ENCODE results near the gene PACRG.

PACRG gene

DNA sequence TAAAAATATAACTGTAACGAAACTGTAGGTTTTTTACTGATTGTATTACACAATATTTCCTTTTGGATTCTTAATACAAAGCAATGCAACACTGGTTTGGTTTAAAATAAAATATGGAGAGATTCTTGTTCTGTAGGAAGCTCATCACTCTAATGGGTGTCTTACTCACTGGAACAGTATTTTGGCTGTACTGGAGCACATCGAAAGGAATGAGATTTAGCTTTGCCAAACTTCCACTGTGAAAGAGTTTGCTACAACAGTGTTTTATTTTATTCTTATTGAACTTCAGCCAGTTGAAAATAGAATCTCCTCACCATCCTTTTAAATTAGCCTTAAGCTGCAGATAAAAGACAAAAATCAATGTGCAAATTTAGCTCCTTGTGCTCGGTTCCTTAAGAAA lies 456.0 kb downstream of the PACRG start:
- no peak for DNase-seq (ENCODE audit: low spot score)
- Histone ChIP-seq H3K4me3 (no peak overlapping the region), H3K27ac (no peak overlapping the region)
- TF ChIP-seq, protein P1, sequence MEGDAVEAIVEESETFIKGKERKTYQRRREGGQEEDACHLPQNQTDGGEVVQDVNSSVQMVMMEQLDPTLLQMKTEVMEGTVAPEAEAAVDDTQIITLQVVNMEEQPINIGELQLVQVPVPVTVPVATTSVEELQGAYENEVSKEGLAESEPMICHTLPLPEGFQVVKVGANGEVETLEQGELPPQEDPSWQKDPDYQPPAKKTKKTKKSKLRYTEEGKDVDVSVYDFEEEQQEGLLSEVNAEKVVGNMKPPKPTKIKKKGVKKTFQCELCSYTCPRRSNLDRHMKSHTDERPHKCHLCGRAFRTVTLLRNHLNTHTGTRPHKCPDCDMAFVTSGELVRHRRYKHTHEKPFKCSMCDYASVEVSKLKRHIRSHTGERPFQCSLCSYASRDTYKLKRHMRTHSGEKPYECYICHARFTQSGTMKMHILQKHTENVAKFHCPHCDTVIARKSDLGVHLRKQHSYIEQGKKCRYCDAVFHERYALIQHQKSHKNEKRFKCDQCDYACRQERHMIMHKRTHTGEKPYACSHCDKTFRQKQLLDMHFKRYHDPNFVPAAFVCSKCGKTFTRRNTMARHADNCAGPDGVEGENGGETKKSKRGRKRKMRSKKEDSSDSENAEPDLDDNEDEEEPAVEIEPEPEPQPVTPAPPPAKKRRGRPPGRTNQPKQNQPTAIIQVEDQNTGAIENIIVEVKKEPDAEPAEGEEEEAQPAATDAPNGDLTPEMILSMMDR (IDR thresholded peaks at IDR 0.05): no peak

DNA sequence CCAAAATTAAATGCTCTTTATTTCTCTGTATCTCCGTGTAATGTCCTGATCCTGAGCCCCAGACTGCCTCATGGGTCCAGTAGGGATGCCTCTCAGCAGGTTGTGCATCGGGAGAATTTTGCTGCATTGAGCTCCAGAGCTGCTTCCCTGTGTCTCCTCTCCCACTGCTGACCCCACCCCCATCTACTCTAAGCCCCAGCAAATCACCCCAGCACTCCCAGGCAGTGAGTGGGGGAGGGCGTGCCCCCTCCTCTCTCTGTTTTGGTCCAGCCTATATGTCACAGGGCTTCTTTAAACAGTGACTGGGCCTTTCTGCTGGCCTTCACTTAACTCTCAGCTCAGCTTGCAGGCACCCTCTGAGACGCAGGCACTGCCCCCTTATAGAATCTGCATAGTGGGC lies 458.0 kb downstream of the PACRG start:
- no peak overlapping the region for H3K27ac ChIP-seq
- TF ChIP-seq, protein P1 (IDR thresholded peaks at IDR 0.05): no peak
- no peak overlapping the region for H3K4me3 ChIP-seq
- DNase-seq (ENCODE audit: low spot score): no peak

DNA sequence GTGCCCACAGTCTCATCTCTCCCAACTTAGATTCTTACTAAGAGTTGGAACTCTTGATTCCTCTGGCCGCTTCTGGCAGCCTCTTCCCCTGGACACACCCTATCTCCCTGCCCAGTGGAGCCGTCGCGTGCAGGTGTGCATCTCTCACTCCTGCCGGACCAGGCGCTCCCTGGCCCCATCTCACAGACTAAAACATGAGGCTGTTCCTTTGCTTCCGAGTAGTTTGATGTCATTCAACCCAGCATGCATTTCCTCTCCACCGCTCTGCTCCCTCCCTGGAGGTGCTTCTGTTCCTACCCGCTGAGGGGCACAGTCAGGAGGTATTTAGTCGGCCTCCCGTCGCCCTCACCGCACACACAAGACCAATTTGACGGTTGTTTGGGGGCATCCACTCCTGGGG lies 458.8 kb downstream of the PACRG start:
- no peak overlapping the region for H3K27ac ChIP-seq
- TF ChIP-seq, protein P1 (IDR thresholded peaks at IDR 0.05): no peak
- no peak for DNase-seq (ENCODE audit: low spot score)
- H3K4me3 ChIP-seq: no peak overlapping the region

DNA sequence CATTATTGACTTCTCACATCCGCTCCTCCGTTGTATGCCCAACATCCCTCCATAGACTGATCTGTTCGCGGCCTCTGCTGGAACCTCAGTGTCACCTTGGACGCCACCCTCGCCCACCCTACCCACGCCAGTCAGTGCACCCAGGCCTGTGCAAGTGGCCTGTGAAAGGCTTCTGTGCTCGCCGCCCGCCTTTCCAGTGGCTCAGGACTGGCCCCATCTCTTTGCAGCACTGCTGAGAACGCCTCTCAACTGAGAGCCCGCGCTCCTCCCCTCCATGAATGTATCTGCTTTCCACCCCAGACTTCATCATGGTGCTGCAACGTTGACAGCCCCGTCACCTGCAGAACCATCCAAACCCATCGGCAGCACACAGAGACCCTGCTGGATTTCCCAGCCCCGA lies 459.4 kb downstream of the PACRG start:
- no peak for DNase-seq (ENCODE audit: low spot score)
- Histone ChIP-seq H3K4me3 (no peak overlapping the region), H3K27ac (no peak overlapping the region)
- TF ChIP-seq, protein P1 (IDR thresholded peaks at IDR 0.05): no peak

DNA sequence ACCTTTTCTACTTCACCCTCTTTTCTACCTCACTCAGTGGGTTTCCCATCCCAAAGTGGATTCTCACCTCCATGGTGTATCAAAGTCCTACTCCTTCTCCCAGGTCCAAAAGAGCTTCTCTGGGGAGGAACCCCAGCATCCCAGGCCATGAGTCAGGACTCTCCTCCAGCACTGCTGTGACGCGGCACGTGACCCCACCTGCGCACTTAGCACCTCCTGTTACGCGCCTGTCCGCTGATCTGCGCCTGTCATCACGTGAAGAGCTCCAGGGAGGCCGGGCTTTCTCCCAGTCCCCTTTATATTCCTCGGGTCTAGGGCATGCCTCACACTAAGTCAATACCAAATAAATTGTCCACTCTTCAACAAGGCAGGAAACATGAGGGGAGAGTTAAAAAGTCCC lies 459.8 kb downstream of the PACRG start:
- Histone ChIP-seq H3K27ac (no peak overlapping the region), H3K4me3 (no peak overlapping the region)
- no peak for DNase-seq (ENCODE audit: low spot score)
- TF ChIP-seq, protein P1 (IDR thresholded peaks at IDR 0.05): no peak

DNA sequence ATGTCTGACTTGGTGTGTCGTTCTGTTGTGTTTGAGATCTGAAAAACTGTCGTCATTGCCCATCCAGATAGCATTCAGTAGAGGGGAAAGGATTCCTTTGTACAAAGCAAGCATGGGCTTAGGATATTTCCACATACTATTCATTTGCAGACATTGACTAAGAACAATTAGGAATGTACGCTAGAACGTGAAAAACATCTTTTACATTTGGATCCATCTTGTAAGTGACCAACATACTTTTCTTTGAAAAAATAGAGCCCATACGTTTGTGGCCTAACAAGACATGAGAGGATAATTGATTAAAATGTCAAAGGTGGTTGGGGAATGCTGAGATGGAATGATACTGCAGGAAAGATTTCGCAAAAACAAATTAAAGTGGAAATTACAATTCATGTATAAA lies 461.0 kb downstream of the PACRG start:
- H3K4me3 ChIP-seq: no peak overlapping the region
- TF ChIP-seq, protein P1 (IDR thresholded peaks at IDR 0.05): no peak
- no peak for DNase-seq (ENCODE audit: low spot score)
- H3K27ac ChIP-seq: no peak overlapping the region

DNA sequence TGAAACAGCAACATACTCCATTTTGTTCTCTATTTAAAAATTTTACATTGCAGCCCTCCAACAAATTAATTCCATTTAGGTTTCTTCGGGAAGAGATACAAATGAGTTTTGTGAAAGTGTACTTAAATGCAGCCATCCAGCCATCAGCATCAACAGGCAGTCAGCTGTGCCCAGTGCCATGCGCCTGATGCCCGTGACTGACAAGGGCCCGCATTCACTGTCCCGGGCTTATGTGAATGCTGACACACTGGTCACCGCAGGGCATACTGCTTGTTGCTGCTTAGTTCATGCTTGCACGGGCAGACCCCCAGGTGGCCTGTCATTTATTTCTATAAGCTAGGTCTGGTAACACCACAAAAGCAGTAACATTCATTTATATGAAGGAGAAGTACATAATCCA lies 461.8 kb downstream of the PACRG start:
- H3K27ac ChIP-seq: no peak overlapping the region
- no peak overlapping the region for H3K4me3 ChIP-seq
- TF ChIP-seq, protein P1 (IDR thresholded peaks at IDR 0.05): no peak
- DNase-seq (ENCODE audit: low spot score): no peak
